ENCODE data around the gene ZNF445.

GRCh38 chr3:44511238-44511566 is 33.7 kb upstream of the ZNF445 start:
- TF ChIP-seq CTCF (IDR thresholded peaks at IDR 0.05) (no peak), POLR2AphosphoS5 (IDR thresholded peaks at IDR 0.05; ENCODE audit: low read depth, low read length) (no peak), SIN3A (IDR thresholded peaks at IDR 0.05; ENCODE audit: borderline replicate concordance, insufficient read depth, low read depth, low read length) (no peak)
- TF ChIP-seq, protein P1, sequence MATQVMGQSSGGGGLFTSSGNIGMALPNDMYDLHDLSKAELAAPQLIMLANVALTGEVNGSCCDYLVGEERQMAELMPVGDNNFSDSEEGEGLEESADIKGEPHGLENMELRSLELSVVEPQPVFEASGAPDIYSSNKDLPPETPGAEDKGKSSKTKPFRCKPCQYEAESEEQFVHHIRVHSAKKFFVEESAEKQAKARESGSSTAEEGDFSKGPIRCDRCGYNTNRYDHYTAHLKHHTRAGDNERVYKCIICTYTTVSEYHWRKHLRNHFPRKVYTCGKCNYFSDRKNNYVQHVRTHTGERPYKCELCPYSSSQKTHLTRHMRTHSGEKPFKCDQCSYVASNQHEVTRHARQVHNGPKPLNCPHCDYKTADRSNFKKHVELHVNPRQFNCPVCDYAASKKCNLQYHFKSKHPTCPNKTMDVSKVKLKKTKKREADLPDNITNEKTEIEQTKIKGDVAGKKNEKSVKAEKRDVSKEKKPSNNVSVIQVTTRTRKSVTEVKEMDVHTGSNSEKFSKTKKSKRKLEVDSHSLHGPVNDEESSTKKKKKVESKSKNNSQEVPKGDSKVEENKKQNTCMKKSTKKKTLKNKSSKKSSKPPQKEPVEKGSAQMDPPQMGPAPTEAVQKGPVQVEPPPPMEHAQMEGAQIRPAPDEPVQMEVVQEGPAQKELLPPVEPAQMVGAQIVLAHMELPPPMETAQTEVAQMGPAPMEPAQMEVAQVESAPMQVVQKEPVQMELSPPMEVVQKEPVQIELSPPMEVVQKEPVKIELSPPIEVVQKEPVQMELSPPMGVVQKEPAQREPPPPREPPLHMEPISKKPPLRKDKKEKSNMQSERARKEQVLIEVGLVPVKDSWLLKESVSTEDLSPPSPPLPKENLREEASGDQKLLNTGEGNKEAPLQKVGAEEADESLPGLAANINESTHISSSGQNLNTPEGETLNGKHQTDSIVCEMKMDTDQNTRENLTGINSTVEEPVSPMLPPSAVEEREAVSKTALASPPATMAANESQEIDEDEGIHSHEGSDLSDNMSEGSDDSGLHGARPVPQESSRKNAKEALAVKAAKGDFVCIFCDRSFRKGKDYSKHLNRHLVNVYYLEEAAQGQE (IDR thresholded peaks at IDR 0.05; ENCODE audit: insufficient read depth in 1 of 2, low read depth in 2 of 2, low read length in 1 of 2) = no peak

Data from Panc1 (cell line).